Measurements from ENCODE around the gene PTCH1.

The PTCH1 gene

DNA sequence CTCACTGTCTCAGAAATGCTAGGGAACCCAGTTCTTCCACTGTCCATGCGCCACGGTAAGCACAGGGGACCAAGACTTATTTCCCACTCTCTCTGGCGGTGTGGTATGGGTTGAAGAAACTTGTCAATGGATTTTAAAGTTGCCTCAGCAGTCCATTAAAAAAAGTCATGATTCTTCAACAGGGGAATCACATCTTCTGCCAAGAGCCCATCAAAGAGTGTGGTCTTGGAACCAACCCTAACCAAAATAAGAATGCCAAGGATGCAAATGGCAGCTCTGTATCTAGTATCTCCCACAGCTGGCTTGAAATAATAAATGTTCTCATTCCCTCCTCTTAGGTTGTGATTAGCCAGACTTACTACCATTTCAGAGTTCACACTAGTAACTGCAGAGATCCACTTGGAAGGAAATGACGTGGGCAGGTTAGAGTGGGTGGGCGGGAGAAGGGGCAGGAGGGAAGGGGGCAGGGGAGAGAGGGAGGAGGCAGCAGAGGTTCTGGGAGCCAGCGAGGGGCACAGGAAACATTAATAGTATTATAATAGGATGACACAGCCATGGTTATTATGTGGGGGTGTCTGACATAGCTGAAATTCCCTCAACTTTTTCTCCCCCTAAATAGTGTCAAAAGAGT, 17.6 kb downstream of the PTCH1 start:
- no peak overlapping the region for H3K9ac ChIP-seq (ENCODE audit: insufficient read length)
- TF ChIP-seq POLR2AphosphoS5 (IDR thresholded peaks at IDR 0.05; ENCODE audit: borderline replicate concordance, low read depth, low read length), result no peak; the same call in 1 of the 2 replicates
- TF ChIP-seq FOXP2 (optimal IDR thresholded peaks at IDR 0.05; ENCODE audit: control extremely low read depth, extremely low read length, insufficient read depth), result no peak
- TF ChIP-seq EZH2 (IDR thresholded peaks at IDR 0.05), result no peak
- no peaks in the 10 kb centered on the region for H3K9me3 ChIP-seq (ENCODE audit: low read depth, low read length)
- H3K27ac ChIP-seq, result peak overlapping the region; percentile 63; the same call in 1 of the 2 replicates
- H3K36me3 ChIP-seq (ENCODE audit: insufficient read depth, low read length), result peaks cover 12% of the 10 kb centered on the region
- H3K4me3 ChIP-seq, result no peak overlapping the region
- DNase-seq (ENCODE audit: low read depth, low spot score), result no peak

DNA sequence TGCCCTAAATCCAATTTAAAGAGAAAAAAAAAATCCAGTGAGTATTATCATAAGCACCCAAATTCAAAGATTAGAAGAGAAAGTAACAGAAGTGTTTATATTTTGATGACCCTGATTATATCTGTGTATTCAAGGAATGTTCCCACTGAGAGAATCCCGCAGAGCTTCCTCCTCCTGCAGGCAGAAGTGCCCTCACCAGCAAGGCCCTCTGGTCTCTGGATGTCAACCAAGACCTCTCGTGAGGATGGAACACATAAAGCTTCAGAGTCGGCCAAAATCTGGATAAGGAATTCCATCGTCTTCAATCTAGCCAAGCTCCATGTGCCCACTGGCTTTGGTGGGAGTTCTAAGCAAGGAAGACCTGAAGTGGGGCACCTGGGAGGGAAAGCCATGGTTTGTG, 18.1 kb downstream of the PTCH1 start:
- no peak for DNase-seq (ENCODE audit: low read depth, low spot score)
- Histone ChIP-seq H3K9me3 (ENCODE audit: low read depth, low read length) (no peaks in the 10 kb centered on the region), H3K4me3 (no peak overlapping the region), H3K36me3 (ENCODE audit: insufficient read depth, low read length) (peaks cover 13% of the 10 kb centered on the region), H3K9ac (ENCODE audit: insufficient read length) (no peak overlapping the region), H3K27ac (no peak overlapping the region)
- TF ChIP-seq POLR2AphosphoS5 (IDR thresholded peaks at IDR 0.05; ENCODE audit: borderline replicate concordance, low read depth, low read length), result no peak
- TF ChIP-seq EZH2 (IDR thresholded peaks at IDR 0.05), result no peak
- no peak for TF ChIP-seq FOXP2 (optimal IDR thresholded peaks at IDR 0.05; ENCODE audit: control extremely low read depth, extremely low read length, insufficient read depth)

DNA sequence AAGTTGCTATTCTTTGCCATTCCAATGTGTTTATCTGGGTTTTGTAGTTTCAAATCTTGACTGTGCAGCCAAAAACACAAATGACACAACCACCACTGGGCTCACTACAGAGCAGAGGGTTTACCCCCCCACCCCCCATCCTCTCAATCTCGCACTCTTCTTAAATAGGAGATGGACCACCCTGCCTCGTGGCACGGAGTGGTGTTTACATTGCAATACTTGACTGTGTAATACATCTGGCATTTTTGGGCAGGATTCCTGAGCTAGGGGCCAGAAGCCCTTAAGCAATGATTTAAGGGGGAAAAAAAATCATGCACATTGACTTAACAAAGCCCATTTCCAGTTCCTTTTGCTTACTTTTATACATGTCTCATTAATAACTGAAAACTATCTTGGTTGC, 19.0 kb downstream of the PTCH1 start:
- Histone ChIP-seq H3K36me3 (ENCODE audit: insufficient read depth, low read length) (peaks cover 9% of the 10 kb centered on the region), H3K9ac (ENCODE audit: insufficient read length) (no peak overlapping the region), H3K9me3 (ENCODE audit: low read depth, low read length) (no peaks in the 10 kb centered on the region), H3K27ac (no peak overlapping the region; the same call in 1 of the 2 replicates), H3K4me3 (no peak overlapping the region)
- no peak for TF ChIP-seq EZH2 (IDR thresholded peaks at IDR 0.05)
- no peak for TF ChIP-seq FOXP2 (optimal IDR thresholded peaks at IDR 0.05; ENCODE audit: control extremely low read depth, extremely low read length, insufficient read depth)
- no peak for TF ChIP-seq POLR2AphosphoS5 (IDR thresholded peaks at IDR 0.05; ENCODE audit: borderline replicate concordance, low read depth, low read length)
- no peak for DNase-seq (ENCODE audit: low read depth, low spot score)

DNA sequence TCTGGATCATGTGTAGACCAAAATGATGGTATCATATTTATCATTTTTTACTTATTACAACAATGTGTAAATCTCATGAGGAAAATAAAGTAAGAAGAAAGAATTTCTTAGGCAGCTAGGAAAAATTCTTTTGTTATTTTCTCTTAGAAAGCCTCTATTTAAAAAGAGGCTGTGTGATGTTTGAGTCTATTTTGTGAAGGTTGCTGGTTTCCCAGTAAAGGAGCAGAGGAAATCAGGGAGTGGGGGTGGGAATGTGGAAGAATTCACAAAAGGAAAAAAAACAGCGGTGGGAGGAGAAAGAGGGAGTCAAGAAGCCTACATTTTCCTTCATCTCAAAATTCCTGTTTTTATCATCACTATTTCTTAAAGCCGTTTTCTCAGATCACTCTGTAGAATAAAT, 20.1 kb downstream of the PTCH1 start:
- Histone ChIP-seq H3K9ac (ENCODE audit: insufficient read length) (no peak overlapping the region), H3K27ac (no peak overlapping the region), H3K4me3 (no peak overlapping the region), H3K9me3 (ENCODE audit: low read depth, low read length) (no peaks in the 10 kb centered on the region), H3K36me3 (ENCODE audit: insufficient read depth, low read length) (peaks cover 9% of the 10 kb centered on the region)
- DNase-seq (ENCODE audit: low read depth, low spot score), result no peak
- TF ChIP-seq FOXP2 (optimal IDR thresholded peaks at IDR 0.05; ENCODE audit: control extremely low read depth, extremely low read length, insufficient read depth) (no peak), POLR2AphosphoS5 (IDR thresholded peaks at IDR 0.05; ENCODE audit: borderline replicate concordance, low read depth, low read length) (no peak), EZH2 (IDR thresholded peaks at IDR 0.05) (no peak)

DNA sequence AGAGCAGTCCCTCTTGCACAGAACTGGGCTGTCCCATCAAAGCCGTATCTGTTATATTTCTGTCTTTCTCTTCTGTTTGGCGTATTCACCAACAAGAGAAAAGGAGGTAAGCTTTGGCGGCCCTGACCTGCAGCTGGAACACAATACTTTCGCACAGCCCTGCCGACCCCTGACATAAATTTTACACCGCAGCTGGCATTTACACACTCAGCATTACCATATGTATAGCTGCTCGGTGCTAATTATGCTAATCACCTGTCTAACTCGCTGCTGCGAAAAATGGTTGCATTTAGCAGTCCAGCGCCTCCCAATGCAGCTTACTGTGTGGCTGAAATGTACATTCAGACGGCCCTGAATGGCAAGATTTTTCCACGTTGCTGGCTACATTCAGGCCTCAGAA, 20.8 kb downstream of the PTCH1 start:
- Histone ChIP-seq H3K36me3 (ENCODE audit: insufficient read depth, low read length) (peaks cover 9% of the 10 kb centered on the region), H3K9me3 (ENCODE audit: low read depth, low read length) (no peaks in the 10 kb centered on the region), H3K4me3 (no peak overlapping the region), H3K27ac (no peak overlapping the region), H3K9ac (ENCODE audit: insufficient read length) (no peak overlapping the region)
- no peak for TF ChIP-seq EZH2 (IDR thresholded peaks at IDR 0.05)
- TF ChIP-seq POLR2AphosphoS5 (IDR thresholded peaks at IDR 0.05; ENCODE audit: borderline replicate concordance, low read depth, low read length), result no peak
- TF ChIP-seq FOXP2 (optimal IDR thresholded peaks at IDR 0.05; ENCODE audit: control extremely low read depth, extremely low read length, insufficient read depth), result no peak
- DNase-seq (ENCODE audit: low read depth, low spot score), result no peak

DNA sequence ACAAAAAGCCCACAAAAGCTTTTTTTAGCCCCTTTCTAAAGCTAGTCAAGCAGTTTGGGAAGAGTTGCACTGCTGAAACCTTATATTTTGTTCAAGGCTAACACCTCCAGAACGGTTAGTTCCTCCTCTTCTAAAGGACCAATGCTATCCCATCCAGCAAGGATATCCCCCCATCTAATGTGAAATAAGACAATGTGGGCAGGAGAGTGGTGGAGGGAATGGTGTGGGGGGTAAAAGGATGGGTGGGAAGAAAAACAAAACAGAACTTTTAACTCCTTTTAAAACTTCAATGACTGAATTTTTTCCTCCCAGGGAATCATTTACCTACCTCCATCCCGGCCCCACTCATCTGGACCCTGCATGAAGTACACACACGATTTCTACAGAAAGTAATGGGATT, 21.2 kb downstream of the PTCH1 start:
- peaks cover 9% of the 10 kb centered on the region for H3K36me3 ChIP-seq (ENCODE audit: insufficient read depth, low read length)
- no peak overlapping the region for H3K27ac ChIP-seq
- TF ChIP-seq FOXP2 (optimal IDR thresholded peaks at IDR 0.05; ENCODE audit: control extremely low read depth, extremely low read length, insufficient read depth) (no peak), EZH2 (IDR thresholded peaks at IDR 0.05) (no peak), POLR2AphosphoS5 (IDR thresholded peaks at IDR 0.05; ENCODE audit: borderline replicate concordance, low read depth, low read length) (no peak)
- no peak overlapping the region for H3K9ac ChIP-seq (ENCODE audit: insufficient read length)
- H3K4me3 ChIP-seq, result no peak overlapping the region
- no peaks in the 10 kb centered on the region for H3K9me3 ChIP-seq (ENCODE audit: low read depth, low read length)
- DNase-seq (ENCODE audit: low read depth, low spot score), result no peak

DNA sequence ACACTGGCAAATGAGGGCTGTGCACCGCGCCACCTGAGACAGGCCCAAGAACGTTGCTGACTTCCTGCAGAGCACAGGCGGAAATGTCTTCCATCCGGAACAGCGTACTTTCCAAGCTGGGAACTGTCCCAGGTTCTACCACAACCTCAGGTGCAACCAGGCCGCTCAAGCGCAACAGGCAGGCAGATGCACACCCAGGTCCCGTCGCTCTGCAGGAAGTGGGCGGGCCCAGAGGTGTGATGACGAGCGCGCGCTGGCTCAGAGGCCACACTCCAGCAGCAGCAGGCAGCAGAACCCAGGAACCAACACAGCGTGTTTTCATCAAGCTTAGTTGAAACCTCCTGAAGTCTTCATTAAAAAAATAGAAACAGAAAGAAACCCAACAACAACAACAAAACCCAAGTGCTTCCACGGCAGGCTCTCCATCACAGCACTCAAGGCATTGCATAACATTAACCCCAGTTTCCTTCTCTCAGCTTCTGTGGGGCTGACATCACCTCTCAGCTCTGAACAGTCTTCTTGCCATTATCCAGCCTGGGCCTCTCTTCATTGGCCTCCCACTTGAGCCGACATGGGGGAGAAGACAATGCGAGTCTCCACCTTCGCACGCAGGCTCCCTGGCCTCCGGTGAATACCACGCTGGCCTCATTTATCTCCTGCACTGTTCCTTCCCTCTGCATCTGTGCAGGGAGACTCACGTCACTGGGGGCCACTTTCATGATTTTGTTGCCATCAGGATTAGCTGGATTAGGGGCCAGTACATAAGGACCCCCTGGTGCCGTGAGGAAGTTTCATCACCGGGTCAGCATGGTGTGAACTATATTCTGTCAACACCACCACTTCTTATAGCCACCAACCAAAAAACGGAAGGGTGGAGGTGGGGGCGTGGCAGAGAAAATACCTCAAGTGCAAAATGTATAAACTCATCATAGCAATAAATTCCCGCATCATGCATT, 22.1 kb downstream of the PTCH1 start:
- Histone ChIP-seq H3K9me3 (ENCODE audit: low read depth, low read length) (no peaks in the 10 kb centered on the region), H3K36me3 (ENCODE audit: insufficient read depth, low read length) (peaks cover 9% of the 10 kb centered on the region), H3K27ac (no peak overlapping the region), H3K4me3 (no peak overlapping the region), H3K9ac (ENCODE audit: insufficient read length) (no peak overlapping the region)
- no peak for DNase-seq (ENCODE audit: low read depth, low spot score)
- TF ChIP-seq EZH2 (IDR thresholded peaks at IDR 0.05), result no peak
- TF ChIP-seq POLR2AphosphoS5 (IDR thresholded peaks at IDR 0.05; ENCODE audit: borderline replicate concordance, low read depth, low read length), result no peak
- no peak for TF ChIP-seq FOXP2 (optimal IDR thresholded peaks at IDR 0.05; ENCODE audit: control extremely low read depth, extremely low read length, insufficient read depth)

DNA sequence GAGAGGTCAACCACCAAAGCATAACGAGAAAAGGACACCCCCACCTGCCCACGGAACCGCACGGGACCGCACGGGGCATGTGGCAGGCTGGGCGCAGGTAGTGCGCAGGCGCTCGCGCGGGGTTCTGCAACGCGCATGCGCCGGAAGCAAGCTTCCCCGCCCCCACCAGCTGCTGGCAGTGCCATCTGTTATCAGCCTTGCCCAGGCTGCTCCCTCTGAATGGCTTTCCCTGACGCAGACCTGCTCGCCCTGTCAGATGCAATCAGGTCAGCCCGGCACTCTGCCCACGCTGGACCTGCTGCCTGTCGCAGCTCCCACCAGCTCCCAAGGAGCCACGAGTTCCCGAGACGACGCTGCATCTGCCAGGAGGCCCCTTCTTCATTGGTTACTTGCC, 22.8 kb downstream of the PTCH1 start:
- H3K36me3 ChIP-seq (ENCODE audit: insufficient read depth, low read length), result peaks cover 9% of the 10 kb centered on the region
- no peak for DNase-seq (ENCODE audit: low read depth, low spot score)
- H3K9ac ChIP-seq (ENCODE audit: insufficient read length), result no peak overlapping the region
- H3K4me3 ChIP-seq, result no peak overlapping the region
- no peak overlapping the region for H3K27ac ChIP-seq
- TF ChIP-seq POLR2AphosphoS5 (IDR thresholded peaks at IDR 0.05; ENCODE audit: borderline replicate concordance, low read depth, low read length) (no peak), FOXP2 (optimal IDR thresholded peaks at IDR 0.05; ENCODE audit: control extremely low read depth, extremely low read length, insufficient read depth) (no peak), EZH2 (IDR thresholded peaks at IDR 0.05) (no peak)
- no peaks in the 10 kb centered on the region for H3K9me3 ChIP-seq (ENCODE audit: low read depth, low read length)
